AG09319 (cell line): ENCODE measurements around the gene SLC25A39.
A peak's percentile ranks its signal among the peaks of the same experiment; 100 is the strongest.

Experiments
- DNase-seq: peaks from one replicate; pipeline ENCODE4 v3.0.0-alpha.2; 2010; ENCODE audit warnings: low read depth; ENCODE audit errors: extremely low read depth
- CTCF ChIP-seq: IDR thresholded peaks from 2 replicates; pipeline ENCODE4 v1.5.1; 2011; ENCODE audit warnings: low read depth, mild to moderate bottlenecking, inconsistent platforms, low read length, moderate library complexity

SLC25A39 gene

GRCh38 chr17:44327715-44328449, 3.3 kb upstream of the SLC25A39 start:
- TF ChIP-seq CTCF = no peak
- DNase-seq = no peak

- DNase-seq = peak; percentile 93
- TF ChIP-seq CTCF = no peak
Measured at GRCh38 chr17:44326861-44327444, 2.3 kb upstream of the SLC25A39 start.

DNA sequence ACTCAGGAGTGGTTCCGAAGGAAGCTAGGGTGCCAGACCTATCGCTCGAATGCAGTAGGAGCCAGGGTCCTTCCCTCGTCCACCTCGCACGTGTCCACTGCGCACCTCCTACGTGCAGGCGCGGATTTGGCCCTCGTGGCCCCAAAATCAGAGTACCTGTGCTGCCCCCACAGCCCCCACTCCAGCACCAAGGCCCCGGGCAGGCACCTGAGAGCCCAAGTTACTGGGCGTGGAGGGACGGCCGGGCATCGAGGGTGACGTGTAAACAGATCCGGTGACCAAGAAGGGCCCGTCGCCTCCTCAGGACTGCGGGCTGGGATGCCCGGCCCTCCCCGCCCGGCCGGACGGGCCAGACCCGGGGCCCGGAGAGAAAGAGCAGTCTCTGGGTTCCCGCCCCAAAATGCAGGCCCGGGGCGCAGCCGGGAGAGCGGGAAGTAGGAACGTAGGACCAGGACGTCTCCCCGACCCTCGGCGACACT, 492 bp downstream of the SLC25A39 start:
- no peak for DNase-seq
- no peak for TF ChIP-seq CTCF

DNA sequence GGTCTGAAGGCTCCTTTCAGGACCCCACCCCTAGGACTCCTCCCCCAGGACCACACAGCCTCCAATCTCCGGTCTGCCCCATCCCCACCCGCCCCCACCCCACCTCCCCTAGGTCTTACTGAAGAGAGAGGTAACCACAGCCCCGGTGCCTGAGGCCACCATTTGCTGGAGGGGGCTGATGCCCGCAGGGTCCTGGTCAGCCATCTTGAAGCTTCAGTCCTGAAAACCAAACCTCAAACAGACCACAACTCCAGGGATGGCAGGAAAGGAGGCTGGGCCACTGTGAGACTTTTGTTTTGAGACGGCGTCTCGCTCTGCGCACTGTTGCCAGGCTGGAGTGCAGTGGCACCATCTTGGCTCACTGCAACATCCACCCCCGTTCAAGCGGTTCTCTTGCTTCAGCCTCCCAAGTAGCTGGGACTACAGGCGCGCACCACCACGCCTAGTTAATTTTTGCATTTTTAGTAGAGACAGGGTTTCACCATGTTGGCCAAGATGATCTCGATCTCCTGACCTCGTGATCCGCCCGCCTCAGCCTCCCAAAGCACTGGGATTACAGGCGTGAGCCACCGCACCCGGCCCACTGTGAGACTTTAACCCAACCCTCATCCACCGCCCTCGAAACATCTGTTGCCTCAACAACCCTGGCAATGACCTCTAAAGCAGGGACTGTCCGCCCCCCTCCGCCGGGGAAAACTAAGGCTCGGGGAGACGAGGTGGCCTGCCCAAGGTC, 1.1 kb downstream of the SLC25A39 start:
- no peak for TF ChIP-seq CTCF
- DNase-seq = no peak

DNA sequence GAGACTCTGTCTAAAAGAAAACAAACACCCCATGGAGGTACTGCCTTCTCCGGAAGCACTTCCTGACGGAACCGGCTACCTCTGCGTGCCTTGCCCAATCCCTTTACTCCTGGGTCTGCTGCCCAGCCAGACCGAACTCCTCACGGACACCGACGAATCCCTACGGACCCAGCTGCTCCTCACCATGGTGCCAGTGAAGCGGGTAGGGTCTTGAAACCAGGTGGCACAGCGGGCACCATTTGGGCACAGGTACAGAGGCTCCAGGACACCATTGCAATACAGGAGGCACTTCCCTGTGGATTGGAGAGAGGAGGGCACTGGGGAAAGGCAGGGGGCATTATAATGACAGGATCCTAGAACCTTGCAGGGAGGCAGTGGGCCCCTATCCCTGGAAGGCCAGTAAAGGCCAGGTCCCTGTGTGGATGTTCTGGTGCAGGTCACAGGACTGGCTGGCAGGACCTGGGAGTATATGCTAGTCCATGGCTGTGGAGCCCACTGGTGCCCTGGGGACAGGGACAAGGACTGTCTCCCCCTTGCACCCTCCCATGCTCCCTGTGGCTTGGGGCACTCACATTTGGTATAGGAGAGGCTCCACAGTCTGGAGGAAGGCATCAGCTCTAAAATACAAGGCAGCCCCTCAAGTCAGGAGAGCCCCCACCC, 2.3 kb downstream of the SLC25A39 start:
- no peak for DNase-seq
- no peak for TF ChIP-seq CTCF

- TF ChIP-seq CTCF = no peak
- DNase-seq = no peak
Measured at GRCh38 chr17:44321246-44322120, 3.1 kb downstream of the SLC25A39 start.
